Esophagus muscularis mucosa (tissue), 4 donors: ENCODE results near the gene ATF3. TPM values are rescaled to one million over a fixed set of nuclear protein-coding genes. Genes with fewer than 3 reads are reported as not detected.

ENCODE experiments used
- DNase-seq: peaks from one replicate; pipeline ENCODE4 v3.0.0-alpha.2; 2017; ENCODE audit errors: extremely low spot score
- H3K27ac ChIP-seq, 4 donors: fragments of 200-600 bp; sonication (generic); replicated peaks in 1 of 4; 1 replicate in 3 of 4; 2 replicates in 1 of 4; pipeline ENCODE4 v1.5.1; 2016 to 2019; ENCODE audit warnings: mild to moderate bottlenecking in 1 of 4
- H3K27me3 ChIP-seq, 4 donors: fragments of 200-600 bp; sonication (generic); one replicate each; pipeline versions ENCODE4 v1.5.1 to v1.6.0; 2016 to 2019
- H3K36me3 ChIP-seq, 4 donors: fragments of 200-600 bp; sonication (generic); one replicate each; pipeline ENCODE4 v1.5.1; 2016 to 2019
- H3K4me1 ChIP-seq, 4 donors: fragments of 200-600 bp; sonication (generic); one replicate each; pipeline ENCODE4 v1.5.1; 2016 to 2019
- H3K4me3 ChIP-seq, 4 donors: fragments of 200-600 bp; sonication (generic); 1 replicate in 2 of 4; 2 replicates in 2 of 4; pipeline ENCODE4 v1.5.1; 2016 to 2019; ENCODE audit warnings: mild to moderate bottlenecking in 4 of 4, moderate library complexity in 1 of 4
- H3K9me3 ChIP-seq, 4 donors: fragments of 200-600 bp; sonication (generic); 1 replicate in 3 of 4; 2 replicates in 1 of 4; pipeline ENCODE4 v1.5.1; 2016 to 2019
- EP300 ChIP-seq: sonication (generic); formaldehyde crosslinking; IDR thresholded peaks from one replicate; pipeline ENCODE4 v1.6.1; 2017; ENCODE audit warnings: antibody characterized with exemption
- POLR2A ChIP-seq: fragments of 450-650 bp; IDR thresholded peaks from one replicate; pipeline ENCODE4 v1.6.1; 2017; ENCODE audit warnings: antibody characterized with exemption, moderate library complexity, mild to moderate bottlenecking, low read depth
- POLR2AphosphoS5 ChIP-seq, 2 donors: sonication (generic); formaldehyde crosslinking; IDR thresholded peaks; one replicate each; pipeline ENCODE4 v1.6.1; 2017; ENCODE audit warnings: antibody characterized with exemption in 2 of 2
- WGBS: methylation state at CpG from one replicate; pipeline ENCODE4 v1.1.5; 2018; 5-methylcytosine and 5-hydroxymethylcytosine counted together
- intact Hi-C: fragments of 100-400 bp; cut with DNase I; formaldehyde crosslinking; loops from one replicate; pipeline ENCODE4 v1.15.1; 2023
- total RNA-seq, 4 donors: library from RNA; depleted of rRNA; stranded (reverse); fragments of >200 nt; gene quantifications; one replicate each; pipeline versions ENCODE4 v1.1.0 to v1.2.1, GENCODE V29; 2016
- TF ChIP-seq, protein P1 (sequence below), 3 experiments: fragments of 200-600 bp in 2 of 3; fragments of 450-650 bp in 1 of 3; sonication (generic) in 2 of 3; IDR thresholded peaks; one replicate each; pipeline ENCODE4 v1.5.1; 2017 to 2019; ENCODE audit warnings: antibody characterized with exemption in 3 of 3, mild to moderate bottlenecking in 2 of 3, moderate library complexity in 1 of 3

The ATF3 gene
- total RNA-seq, 4 donors from 2014 or later, result 2.9 to 29.7 (median 3.7) TPM

DNA sequence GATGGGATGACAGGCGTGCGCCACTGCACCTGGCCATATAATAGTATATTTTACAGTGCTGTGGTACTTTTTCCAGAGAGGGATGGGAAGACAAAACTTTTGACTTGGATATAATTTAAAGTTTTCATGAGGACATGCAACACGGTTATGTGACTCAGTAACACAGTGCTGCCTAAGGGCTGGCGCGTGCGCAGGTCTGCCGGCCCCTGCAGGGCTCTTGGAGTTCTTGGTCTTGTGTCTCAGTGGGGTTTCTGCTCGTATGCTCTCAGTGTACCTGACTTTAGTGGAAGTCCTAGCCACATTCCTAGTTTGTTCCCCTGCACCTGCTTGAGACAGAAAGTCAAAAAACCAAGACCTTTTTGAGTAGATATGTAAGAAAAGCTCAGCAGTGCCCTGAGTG is 27.5 kb upstream of the ATF3 start:
- Histone ChIP-seq H3K36me3 (no peaks in the 10 kb centered on the region), H3K4me3 (no peak overlapping the region), H3K27me3 (peaks cover 0 to 7% (median 0%) of the 10 kb centered on the region in 4 donors), H3K27ac (no peak overlapping the region), H3K4me1 (no peaks in the 10 kb centered on the region), H3K9me3 (no peaks in the 10 kb centered on the region)
- peak; percentile 37 for DNase-seq
- 95% methylated on average over 8 of the region's 8 CpGs for WGBS
- intact Hi-C loops, result no loop called here
- TF ChIP-seq POLR2AphosphoS5 (IDR thresholded peaks at IDR 0.05) (no peak), POLR2A (no peak), EP300 (no peak)
- TF ChIP-seq, protein P1, sequence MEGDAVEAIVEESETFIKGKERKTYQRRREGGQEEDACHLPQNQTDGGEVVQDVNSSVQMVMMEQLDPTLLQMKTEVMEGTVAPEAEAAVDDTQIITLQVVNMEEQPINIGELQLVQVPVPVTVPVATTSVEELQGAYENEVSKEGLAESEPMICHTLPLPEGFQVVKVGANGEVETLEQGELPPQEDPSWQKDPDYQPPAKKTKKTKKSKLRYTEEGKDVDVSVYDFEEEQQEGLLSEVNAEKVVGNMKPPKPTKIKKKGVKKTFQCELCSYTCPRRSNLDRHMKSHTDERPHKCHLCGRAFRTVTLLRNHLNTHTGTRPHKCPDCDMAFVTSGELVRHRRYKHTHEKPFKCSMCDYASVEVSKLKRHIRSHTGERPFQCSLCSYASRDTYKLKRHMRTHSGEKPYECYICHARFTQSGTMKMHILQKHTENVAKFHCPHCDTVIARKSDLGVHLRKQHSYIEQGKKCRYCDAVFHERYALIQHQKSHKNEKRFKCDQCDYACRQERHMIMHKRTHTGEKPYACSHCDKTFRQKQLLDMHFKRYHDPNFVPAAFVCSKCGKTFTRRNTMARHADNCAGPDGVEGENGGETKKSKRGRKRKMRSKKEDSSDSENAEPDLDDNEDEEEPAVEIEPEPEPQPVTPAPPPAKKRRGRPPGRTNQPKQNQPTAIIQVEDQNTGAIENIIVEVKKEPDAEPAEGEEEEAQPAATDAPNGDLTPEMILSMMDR (IDR thresholded peaks at IDR 0.05), result no peak

GRCh38 chr1:212582291-212582690 is 26.3 kb upstream of the ATF3 start:
- Histone ChIP-seq H3K27ac (no peak overlapping the region), H3K4me1 (no peaks in the 10 kb centered on the region), H3K4me3 (no peak overlapping the region), H3K27me3 (peaks cover 0 to 19% (median under 1%) of the 10 kb centered on the region in 4 donors), H3K36me3 (no peaks in the 10 kb centered on the region), H3K9me3 (no peaks in the 10 kb centered on the region)
- peak; percentile 60 for DNase-seq
- intact Hi-C loops, result no loop called here
- WGBS, result 90% methylated on average over 5 of the region's 5 CpGs
- TF ChIP-seq, protein P1 (IDR thresholded peaks at IDR 0.05), result no peak
- TF ChIP-seq POLR2AphosphoS5 (IDR thresholded peaks at IDR 0.05) (no peak), POLR2A (no peak), EP300 (no peak)

- TF ChIP-seq EP300 (no peak), POLR2A (no peak), POLR2AphosphoS5 (IDR thresholded peaks at IDR 0.05) (no peak)
- TF ChIP-seq, protein P1 (IDR thresholded peaks at IDR 0.05), result no peak
- Histone ChIP-seq H3K27me3 (peaks cover 0 to 26% (median 2%) of the 10 kb centered on the region in 4 donors), H3K9me3 (no peaks in the 10 kb centered on the region), H3K4me3 (no peak overlapping the region), H3K4me1 (no peaks in the 10 kb centered on the region), H3K36me3 (no peaks in the 10 kb centered on the region), H3K27ac (no peak overlapping the region)
- DNase-seq, result peak; percentile 37
- intact Hi-C loops, result no loop called here
- WGBS, result 81% methylated on average over 7 of the region's 7 CpGs
These were observed 25.5 kb upstream of the ATF3 start for GRCh38 chr1:212582808-212583615.

DNA sequence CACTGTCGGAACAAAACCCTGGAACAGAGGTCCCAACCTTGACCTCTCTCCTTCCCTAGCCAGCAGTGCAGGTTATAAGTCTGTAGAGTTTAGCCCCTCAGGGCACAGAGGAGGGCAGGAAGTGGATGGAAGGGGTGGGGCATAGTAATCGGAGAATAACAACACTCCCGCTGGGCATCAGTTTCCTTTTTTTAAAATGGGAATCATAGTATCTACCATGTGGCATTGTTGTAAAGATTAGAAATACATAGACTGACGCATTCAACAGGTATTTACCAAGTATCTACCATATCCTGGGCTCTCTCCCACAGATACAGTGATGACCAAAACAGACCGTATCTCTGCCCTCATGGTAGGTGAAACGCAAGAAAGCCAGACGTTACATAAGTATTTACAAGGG is 24.9 kb upstream of the ATF3 start:
- Histone ChIP-seq H3K27ac (no peak overlapping the region), H3K36me3 (no peaks in the 10 kb centered on the region), H3K9me3 (no peaks in the 10 kb centered on the region), H3K4me1 (no peaks in the 10 kb centered on the region), H3K4me3 (no peak overlapping the region), H3K27me3 (peaks cover 0 to 28% (median 2%) of the 10 kb centered on the region in 4 donors)
- TF ChIP-seq POLR2A (no peak), EP300 (no peak), POLR2AphosphoS5 (IDR thresholded peaks at IDR 0.05) (no peak)
- TF ChIP-seq, protein P1 (IDR thresholded peaks at IDR 0.05), result no peak
- intact Hi-C loops, result no loop called here
- WGBS, result 94% methylated on average over 7 of the region's 7 CpGs
- no peak for DNase-seq
